C4-2B (cell line): ENCODE results near the gene LRCOL1.

ENCODE experiments used
- CTCF ChIP-seq: fragments of 450-650 bp; conservative IDR thresholded peaks from 2 replicates; pipeline ENCODE4 v1.5.1; 2017; ENCODE audit warnings: mild to moderate bottlenecking
- ZFX ChIP-seq: fragments of 450-650 bp; IDR thresholded peaks from 2 replicates; pipeline ENCODE4 v1.6.1; 2017

- TF ChIP-seq CTCF, result no peak
- TF ChIP-seq ZFX, result no peak
Observed at GRCh38 chr12:132556216-132556615, 54.2 kb downstream of the LRCOL1 start.
